MM.1S (cell line): ENCODE measurements around the gene RPSA.

Source experiments
- DNase-seq: peaks from one replicate; pipeline ENCODE4 v3.0.0-alpha.2; 2015
- H2AFZ ChIP-seq: fragments of 300-600 bp; sonication (generic); 2 replicates; pipeline ENCODE4 v1.6.0; 2016; ENCODE audit warnings: antibody characterized with exemption, low read length
- H3F3A ChIP-seq: fragments of 300-600 bp; sonication (generic); 2 replicates; pipeline ENCODE4 v1.6.1; 2016; ENCODE audit warnings: mild to moderate bottlenecking, antibody characterized with exemption, low read length, moderate library complexity, mixed read lengths; ENCODE audit not compliant: insufficient read depth
- H3K27ac ChIP-seq: fragments of 300-600 bp; sonication (generic); 2 replicates; pipeline ENCODE4 v1.5.1; 2016; ENCODE audit warnings: mild to moderate bottlenecking, low read length
- H3K27me3 ChIP-seq: fragments of 300-600 bp; sonication (generic); replicated peaks from 2 replicates; pipeline ENCODE4 v1.6.0; 2016; ENCODE audit warnings: low read length; ENCODE audit not compliant: insufficient read depth
- H3K36me3 ChIP-seq: fragments of 300-600 bp; sonication (generic); replicated peaks from 2 replicates; pipeline ENCODE4 v1.6.1; 2016; ENCODE audit warnings: mild to moderate bottlenecking, low read length, mixed read lengths; ENCODE audit not compliant: insufficient read depth
- H3K4me1 ChIP-seq: fragments of 300-600 bp; sonication (generic); 2 replicates; pipeline ENCODE4 v1.6.1; 2016; ENCODE audit warnings: low read length, mixed read lengths
- H3K4me2 ChIP-seq: fragments of 300-600 bp; sonication (generic); 2 replicates; pipeline ENCODE4 v1.6.0; 2016; ENCODE audit warnings: low read depth, low read length
- H3K4me3 ChIP-seq: fragments of 300-600 bp; sonication (generic); 2 replicates; pipeline ENCODE4 v1.5.1; 2016; ENCODE audit warnings: low read length, mixed read lengths
- H3K79me2 ChIP-seq: fragments of 300-600 bp; sonication (generic); 2 replicates; pipeline ENCODE4 v1.6.1; 2016; ENCODE audit warnings: mixed run types, low read length, mixed read lengths
- H3K9ac ChIP-seq: fragments of 300-600 bp; sonication (generic); 2 replicates; pipeline ENCODE4 v1.6.1; 2016; ENCODE audit warnings: low read length, mixed read lengths
- H3K9me2 ChIP-seq: fragments of 300-600 bp; sonication (generic); replicated peaks from 2 replicates; pipeline ENCODE4 v1.6.1; 2016; ENCODE audit warnings: mild to moderate bottlenecking, low read length, mixed read lengths; ENCODE audit not compliant: insufficient read depth
- H3K9me3 ChIP-seq: fragments of 300-600 bp; sonication (generic); replicated peaks from 2 replicates; pipeline ENCODE4 v1.6.1; 2016; ENCODE audit warnings: mild to moderate bottlenecking, low read length, mixed read lengths; ENCODE audit not compliant: insufficient read depth
- H4K20me1 ChIP-seq: fragments of 300-600 bp; sonication (generic); 2 replicates; pipeline ENCODE4 v1.6.1; 2016; ENCODE audit warnings: mild to moderate bottlenecking, low read length, moderate library complexity, mixed read lengths; ENCODE audit not compliant: insufficient read depth
- EZH2 ChIP-seq: fragments of 300-600 bp; sonication (generic); optimal IDR thresholded peaks from 2 replicates; pipeline ENCODE3; 2017; ENCODE audit warnings: low read depth, mild to moderate bottlenecking, antibody characterized with exemption, low read length, mixed read lengths
- EZH2phosphoT487 ChIP-seq: fragments of 300-600 bp; sonication (generic); IDR thresholded peaks from 2 replicates; pipeline ENCODE4 v1.6.1; 2018; ENCODE audit warnings: antibody characterized with exemption, low read length
- TF ChIP-seq, protein P1 (sequence below): fragments of 300-600 bp; sonication (generic); IDR thresholded peaks from 2 replicates; pipeline ENCODE4 v1.5.1; 2016; ENCODE audit warnings: antibody characterized with exemption, low read length, mixed read lengths

RPSA gene

GRCh38 chr3:39440316-39440715 is 33.8 kb downstream of the RPSA start:
- no peak overlapping the region for H3K4me3 ChIP-seq
- H3K9me3 ChIP-seq = no peaks in the 10 kb centered on the region
- no peaks in the 10 kb centered on the region for H4K20me1 ChIP-seq
- no peaks in the 10 kb centered on the region for H3K36me3 ChIP-seq
- TF ChIP-seq EZH2phosphoT487 (no peak), EZH2 (no peak)
- TF ChIP-seq, protein P1, sequence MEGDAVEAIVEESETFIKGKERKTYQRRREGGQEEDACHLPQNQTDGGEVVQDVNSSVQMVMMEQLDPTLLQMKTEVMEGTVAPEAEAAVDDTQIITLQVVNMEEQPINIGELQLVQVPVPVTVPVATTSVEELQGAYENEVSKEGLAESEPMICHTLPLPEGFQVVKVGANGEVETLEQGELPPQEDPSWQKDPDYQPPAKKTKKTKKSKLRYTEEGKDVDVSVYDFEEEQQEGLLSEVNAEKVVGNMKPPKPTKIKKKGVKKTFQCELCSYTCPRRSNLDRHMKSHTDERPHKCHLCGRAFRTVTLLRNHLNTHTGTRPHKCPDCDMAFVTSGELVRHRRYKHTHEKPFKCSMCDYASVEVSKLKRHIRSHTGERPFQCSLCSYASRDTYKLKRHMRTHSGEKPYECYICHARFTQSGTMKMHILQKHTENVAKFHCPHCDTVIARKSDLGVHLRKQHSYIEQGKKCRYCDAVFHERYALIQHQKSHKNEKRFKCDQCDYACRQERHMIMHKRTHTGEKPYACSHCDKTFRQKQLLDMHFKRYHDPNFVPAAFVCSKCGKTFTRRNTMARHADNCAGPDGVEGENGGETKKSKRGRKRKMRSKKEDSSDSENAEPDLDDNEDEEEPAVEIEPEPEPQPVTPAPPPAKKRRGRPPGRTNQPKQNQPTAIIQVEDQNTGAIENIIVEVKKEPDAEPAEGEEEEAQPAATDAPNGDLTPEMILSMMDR = no peak
- no peaks in the 10 kb centered on the region for H3K4me1 ChIP-seq
- DNase-seq = no peak
- H3K9ac ChIP-seq = no peak overlapping the region
- H3K27me3 ChIP-seq = no peaks in the 10 kb centered on the region
- no peak overlapping the region for H3K27ac ChIP-seq
- no peak overlapping the region for H2AFZ ChIP-seq
- H3F3A ChIP-seq = no peaks in the 10 kb centered on the region
- H3K9me2 ChIP-seq = no peaks in the 10 kb centered on the region
- no peaks in the 10 kb centered on the region for H3K79me2 ChIP-seq
- no peak overlapping the region for H3K4me2 ChIP-seq

GRCh38 chr3:39443530-39443929 is 37.0 kb downstream of the RPSA start:
- no peaks in the 10 kb centered on the region for H3K9me2 ChIP-seq
- DNase-seq = no peak
- no peaks in the 10 kb centered on the region for H4K20me1 ChIP-seq
- no peak for TF ChIP-seq EZH2phosphoT487
- TF ChIP-seq, protein P1 = no peak
- no peaks in the 10 kb centered on the region for H3K9me3 ChIP-seq
- H3K27me3 ChIP-seq = no peaks in the 10 kb centered on the region
- H3K36me3 ChIP-seq = no peaks in the 10 kb centered on the region
- H2AFZ ChIP-seq = no peak overlapping the region
- no peaks in the 10 kb centered on the region for H3K4me1 ChIP-seq
- no peak overlapping the region for H3K27ac ChIP-seq
- H3F3A ChIP-seq = no peaks in the 10 kb centered on the region
- H3K4me3 ChIP-seq = no peak overlapping the region
- H3K9ac ChIP-seq = no peak overlapping the region
- no peaks in the 10 kb centered on the region for H3K79me2 ChIP-seq
- H3K4me2 ChIP-seq = no peak overlapping the region

DNA sequence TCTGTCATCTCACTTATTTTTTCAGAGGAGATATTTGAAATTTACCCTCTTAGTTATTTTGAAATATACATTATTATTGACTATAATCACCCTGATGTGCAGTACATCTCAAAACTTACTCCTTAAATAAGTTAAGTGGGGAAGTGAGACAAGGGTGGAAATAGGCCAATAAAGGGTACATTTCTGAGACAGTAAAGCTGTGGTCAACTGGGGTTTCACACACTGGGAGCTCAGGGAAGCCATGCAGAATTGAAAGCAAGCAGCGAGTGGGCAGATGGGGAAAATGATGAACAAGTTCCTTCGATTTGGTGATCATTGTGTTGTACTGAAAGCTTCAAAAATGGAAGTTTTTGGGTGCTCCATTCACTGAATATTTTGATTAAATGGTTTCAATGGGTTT is 39.4 kb downstream of the RPSA start:
- Histone ChIP-seq H3K27ac (no peak overlapping the region), H3K4me3 (no peak overlapping the region), H2AFZ (no peak overlapping the region), H3K9me2 (no peaks in the 10 kb centered on the region), H3K4me2 (no peak overlapping the region), H3K4me1 (no peaks in the 10 kb centered on the region), H3K9me3 (no peaks in the 10 kb centered on the region), H3K9ac (no peak overlapping the region), H3F3A (no peaks in the 10 kb centered on the region), H3K27me3 (no peaks in the 10 kb centered on the region), H3K36me3 (no peaks in the 10 kb centered on the region), H4K20me1 (no peaks in the 10 kb centered on the region), H3K79me2 (no peaks in the 10 kb centered on the region)
- TF ChIP-seq, protein P1 = no peak
- TF ChIP-seq EZH2phosphoT487 (no peak), EZH2 (no peak)
- no peak for DNase-seq
